CD4-positive, alpha-beta T cell treated with Interferon alpha-2 for 1 hour (primary cell): ENCODE measurements around the gene PCNA.
"Not testable (repeated sequence)": the region's sequence is repeated elsewhere in the genome, so short reads cannot be mapped to it uniquely, and the experiment has no call there.

Source experiments
- DNase-seq, 2 donors: peaks; one replicate each; pipeline ENCODE4 v3.0.0-alpha.2; 2020 to 2022

Gene PCNA

GRCh38 chr20:5095931-5096330 lies 23.8 kb downstream of the PCNA start:
- no peak for DNase-seq

- DNase-seq, result no peak
Measured at GRCh38 chr20:5095454-5095853, 24.3 kb downstream of the PCNA start.

- DNase-seq, result no peak
Measured at GRCh38 chr20:5092765-5093339, 26.9 kb downstream of the PCNA start.

- DNase-seq, result no peak
Measured at GRCh38 chr20:5091902-5092301, 27.9 kb downstream of the PCNA start.

GRCh38 chr20:5090191-5090590 lies 29.6 kb downstream of the PCNA start:
- DNase-seq, result peak; percentile 41 to 51

GRCh38 chr20:5088688-5089087 lies 31.1 kb downstream of the PCNA start:
- DNase-seq, result no peak

- DNase-seq, result peak in 1 of 2 donors; percentile 18
Measured at GRCh38 chr20:5085380-5085779, 34.4 kb downstream of the PCNA start.

GRCh38 chr20:5080384-5080877 lies 39.3 kb downstream of the PCNA start:
- DNase-seq, result peak; percentile 29 to 71

- peak; percentile 94 to 95 for DNase-seq
Measured at GRCh38 chr20:5078399-5078958, 41.3 kb downstream of the PCNA start.

- DNase-seq, result peak in 1 of 2 donors; percentile 22
Measured at GRCh38 chr20:5077761-5078387, 41.9 kb downstream of the PCNA start.

GRCh38 chr20:5076913-5077312 lies 42.8 kb downstream of the PCNA start:
- not testable (repeated sequence) for DNase-seq

- no peak for DNase-seq
Measured at GRCh38 chr20:5074232-5074674, 45.5 kb downstream of the PCNA start.

GRCh38 chr20:5073660-5074231 lies 46.0 kb downstream of the PCNA start:
- DNase-seq, result no peak

GRCh38 chr20:5072756-5073659 lies 46.8 kb downstream of the PCNA start:
- peak in 1 of 2 donors; percentile 54 for DNase-seq

GRCh38 chr20:5071942-5072341 lies 47.8 kb downstream of the PCNA start:
- DNase-seq, result not testable (repeated sequence)

- no peak for DNase-seq
Measured at GRCh38 chr20:5070570-5070969, 49.2 kb downstream of the PCNA start.

GRCh38 chr20:5070081-5070480 lies 49.7 kb downstream of the PCNA start:
- no peak for DNase-seq

- DNase-seq, result no peak
Measured at GRCh38 chr20:5069141-5069806, 50.5 kb downstream of the PCNA start.

- no peak for DNase-seq
Measured at GRCh38 chr20:5067877-5068645, 51.7 kb downstream of the PCNA start.

GRCh38 chr20:5065879-5066383 lies 53.8 kb downstream of the PCNA start:
- peak in 1 of 2 donors; percentile 83 for DNase-seq
